Endometrial microvascular endothelial cells (primary cell): ENCODE data around the gene FFAR1. TPM values are rescaled to one million over a fixed set of nuclear protein-coding genes. Genes with fewer than 3 reads are reported as not detected.
"Not testable (repeated sequence)": the region's sequence is repeated elsewhere in the genome, so short reads cannot be mapped to it uniquely, and the experiment has no call there.

Source experiments
- in situ Hi-C: cut with HindIII; loops from 2 replicates; pipeline ENCODE4 v1.10.0; 2017; ENCODE audit warnings: low sequenced_read_pairs, low pct_unique_long_range_greater_than_20kb; ENCODE audit errors: inconsistent ontology term
- total RNA-seq: library from RNA; depleted of rRNA; stranded (reverse); fragments of >200 nt; gene quantifications from one replicate; pipeline ENCODE4 v1.2.3, GENCODE V29; 2015; ENCODE audit errors: inconsistent ontology term

The FFAR1 gene
- total RNA-seq, 1 donor from 2014 or later, result not detected

DNA sequence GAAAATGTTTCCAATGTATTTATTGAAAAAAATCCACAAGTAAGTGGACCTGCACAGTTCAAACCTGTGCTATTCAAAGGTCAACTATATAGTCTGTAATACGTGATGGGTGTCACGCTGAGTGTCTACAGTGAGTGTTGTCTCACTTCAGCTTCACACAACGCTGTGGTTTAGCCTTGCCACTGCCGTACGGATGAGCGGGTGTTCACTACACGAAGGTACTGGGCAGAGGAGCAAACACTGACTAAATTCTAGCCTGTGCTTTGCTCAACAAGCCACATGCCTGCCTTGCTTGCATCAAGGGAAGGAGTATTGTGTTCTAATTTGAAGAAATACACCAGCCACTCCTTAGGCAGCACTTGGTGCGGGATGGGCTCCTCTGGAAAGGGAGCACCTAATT, 7.2 kb downstream of the FFAR1 start:
- in situ Hi-C loops, result no loop called here

DNA sequence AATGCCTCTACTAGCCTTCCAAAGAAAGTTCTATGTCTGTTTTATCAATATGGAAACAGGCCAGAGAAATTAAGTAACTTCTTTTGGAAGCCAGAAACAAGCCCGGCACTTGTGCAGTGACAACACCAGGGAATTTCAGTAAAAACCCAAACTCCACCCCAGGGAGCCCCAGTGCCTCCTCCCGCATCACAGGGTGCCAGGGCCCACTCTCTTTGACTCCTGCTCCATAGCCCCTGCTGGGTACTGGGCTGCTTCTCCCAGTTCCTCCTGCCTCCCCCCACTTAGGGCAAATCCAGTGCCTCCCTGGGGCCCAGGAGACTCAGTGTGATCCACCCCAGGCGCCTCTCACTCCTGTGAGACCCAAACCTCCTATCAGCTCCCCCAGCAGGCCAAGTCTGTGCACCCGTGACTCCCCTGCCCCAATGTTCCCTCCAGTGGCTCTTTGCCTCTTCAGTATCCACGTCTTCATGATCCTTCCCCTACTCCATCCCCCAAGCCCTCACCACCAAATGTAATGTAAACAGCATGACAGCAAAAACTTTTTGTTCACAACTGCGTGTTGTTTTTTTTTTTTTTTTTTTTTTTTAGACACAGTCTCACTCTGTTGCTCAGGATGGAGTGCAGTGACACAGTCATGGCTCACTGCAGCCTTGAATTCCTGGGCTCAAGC, 8.2 kb downstream of the FFAR1 start:
- in situ Hi-C loops, result no loop called here

DNA sequence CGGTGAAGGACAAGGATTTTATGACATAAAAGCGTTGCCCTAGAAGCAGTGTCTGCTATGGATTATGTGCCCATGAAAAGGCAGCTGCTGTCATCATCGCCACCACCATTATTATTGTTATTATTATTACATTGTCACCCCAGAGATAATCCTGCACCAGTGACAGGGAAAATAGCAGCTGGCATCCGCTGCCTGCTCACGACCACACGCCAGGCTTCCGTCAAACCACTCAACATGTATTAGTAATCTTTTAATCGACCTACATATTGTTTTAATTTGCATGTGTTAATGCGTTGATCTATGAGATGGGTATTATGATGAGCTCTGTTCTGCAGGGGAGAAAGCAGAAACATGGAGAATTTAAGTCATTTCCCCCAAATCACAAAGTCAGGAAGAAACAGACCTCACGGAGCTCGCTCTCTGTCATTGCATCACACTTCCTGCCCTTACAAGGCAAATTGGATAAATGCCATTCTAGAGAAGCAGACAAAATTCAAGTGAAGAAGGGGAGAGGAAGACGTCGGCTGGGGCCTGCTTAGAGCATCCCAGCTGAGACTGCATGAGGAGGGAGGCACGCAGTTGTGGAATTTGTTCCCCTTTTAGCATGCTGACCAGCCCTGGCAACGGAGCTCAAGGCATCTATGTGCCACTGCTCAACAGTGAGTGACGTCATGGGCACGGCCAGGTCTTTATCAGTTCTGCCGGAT, 10.3 kb downstream of the FFAR1 start, which contains the start of gene FFAR3:
TSS of gene FFAR3 (plus strand) at position 594 of the 707 bp plus-strand sequence. CDS start 431 bp downstream, outside the sequence.
- in situ Hi-C loops, result no loop called here

DNA sequence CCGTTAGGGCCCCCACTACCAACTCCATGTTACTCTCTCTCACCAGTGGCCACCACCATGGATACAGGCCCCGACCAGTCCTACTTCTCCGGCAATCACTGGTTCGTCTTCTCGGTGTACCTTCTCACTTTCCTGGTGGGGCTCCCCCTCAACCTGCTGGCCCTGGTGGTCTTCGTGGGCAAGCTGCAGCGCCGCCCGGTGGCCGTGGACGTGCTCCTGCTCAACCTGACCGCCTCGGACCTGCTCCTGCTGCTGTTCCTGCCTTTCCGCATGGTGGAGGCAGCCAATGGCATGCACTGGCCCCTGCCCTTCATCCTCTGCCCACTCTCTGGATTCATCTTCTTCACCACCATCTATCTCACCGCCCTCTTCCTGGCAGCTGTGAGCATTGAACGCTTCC, 11.1 kb downstream of the FFAR1 start:
- in situ Hi-C loops, result not testable (repeated sequence)

DNA sequence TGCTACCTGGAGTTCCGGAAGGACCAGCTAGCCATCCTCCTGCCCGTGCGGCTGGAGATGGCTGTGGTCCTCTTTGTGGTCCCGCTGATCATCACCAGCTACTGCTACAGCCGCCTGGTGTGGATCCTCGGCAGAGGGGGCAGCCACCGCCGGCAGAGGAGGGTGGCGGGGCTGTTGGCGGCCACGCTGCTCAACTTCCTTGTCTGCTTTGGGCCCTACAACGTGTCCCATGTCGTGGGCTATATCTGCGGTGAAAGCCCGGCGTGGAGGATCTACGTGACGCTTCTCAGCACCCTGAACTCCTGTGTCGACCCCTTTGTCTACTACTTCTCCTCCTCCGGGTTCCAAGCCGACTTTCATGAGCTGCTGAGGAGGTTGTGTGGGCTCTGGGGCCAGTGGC, 11.7 kb downstream of the FFAR1 start:
- in situ Hi-C loops, result not testable (repeated sequence)

DNA sequence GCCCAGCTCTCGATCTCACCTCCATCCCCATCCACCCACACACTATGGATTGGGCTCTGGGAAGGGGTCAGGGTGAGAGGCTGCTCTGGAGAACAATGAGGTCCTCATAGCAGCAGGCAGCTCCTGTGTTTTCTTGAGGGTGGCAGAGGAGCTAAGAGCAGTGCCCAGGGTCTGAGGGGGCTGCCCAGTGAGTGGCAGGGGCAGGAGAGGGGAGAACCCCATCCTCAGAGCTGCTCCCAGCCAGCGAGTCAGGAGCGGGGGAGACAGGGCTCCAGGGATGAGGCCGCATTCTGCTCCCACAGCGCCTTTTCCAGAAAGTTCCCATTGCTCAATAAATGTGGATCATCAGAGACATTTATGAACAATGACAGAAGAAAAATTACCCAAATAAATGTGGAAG, 12.4 kb downstream of the FFAR1 start:
- in situ Hi-C loops, result not testable (repeated sequence)

DNA sequence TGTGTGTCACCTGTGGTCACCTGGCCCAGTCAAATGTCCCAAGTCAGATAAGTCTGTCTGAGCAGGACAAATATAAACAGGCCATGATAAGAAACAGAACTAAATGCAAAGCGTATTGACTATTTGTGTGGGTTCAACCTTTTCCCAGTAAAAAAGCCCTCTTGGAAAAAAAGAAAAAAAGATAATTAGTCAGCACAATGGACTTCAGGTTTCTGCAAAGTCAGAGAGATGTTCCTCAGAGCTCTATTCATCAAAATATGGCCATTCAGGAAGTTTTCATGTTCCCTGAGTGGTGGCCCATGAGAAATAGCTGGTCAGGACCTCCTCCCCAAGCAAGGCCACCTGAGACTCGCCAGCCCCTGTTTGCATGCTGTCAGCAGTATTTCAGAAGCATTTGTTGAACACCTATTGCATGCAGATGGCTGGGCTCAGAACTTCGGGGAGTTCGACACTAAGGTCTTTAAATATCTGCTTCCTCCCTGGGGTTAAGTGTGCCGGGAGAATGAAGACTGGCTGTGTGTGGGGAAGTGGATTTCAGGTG, 13.2 kb downstream of the FFAR1 start:
- in situ Hi-C loops, result no loop called here

DNA sequence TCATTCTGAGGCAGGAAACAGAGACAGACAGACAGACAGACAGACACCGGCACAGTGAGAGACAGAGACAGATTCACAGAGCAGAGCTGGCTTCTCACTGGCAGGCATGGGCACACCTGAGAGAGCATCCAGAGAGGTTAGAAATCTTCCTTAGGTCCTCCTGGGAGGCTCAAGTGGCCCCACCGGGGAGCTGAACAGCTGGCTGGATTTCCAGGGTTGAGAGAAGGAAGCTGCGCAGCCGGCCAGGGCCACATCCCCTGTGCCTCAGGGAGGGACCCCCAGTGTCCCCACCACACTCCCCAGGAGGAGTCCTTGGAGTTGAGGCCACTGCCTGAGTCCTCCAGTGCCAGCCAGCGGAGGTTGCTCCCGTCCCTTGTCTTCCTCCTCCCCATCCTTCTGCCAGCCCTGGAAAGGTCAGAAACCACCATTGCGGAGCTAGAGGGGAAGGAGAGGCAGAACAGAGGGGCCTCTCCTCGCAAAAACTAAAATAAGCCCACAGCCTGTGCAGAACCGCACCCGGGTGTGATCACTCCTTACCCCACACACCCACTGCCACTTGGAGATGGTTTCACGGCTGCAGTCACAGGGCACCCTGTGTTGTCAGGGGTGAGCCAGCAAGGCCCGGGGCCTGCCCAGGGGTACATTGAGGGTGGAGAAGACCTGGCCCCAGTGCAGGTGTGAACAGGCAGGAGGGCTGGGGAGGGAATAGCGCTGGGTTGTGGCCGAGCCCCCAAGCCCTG, 14.7 kb downstream of the FFAR1 start:
- in situ Hi-C loops, result no loop called here

DNA sequence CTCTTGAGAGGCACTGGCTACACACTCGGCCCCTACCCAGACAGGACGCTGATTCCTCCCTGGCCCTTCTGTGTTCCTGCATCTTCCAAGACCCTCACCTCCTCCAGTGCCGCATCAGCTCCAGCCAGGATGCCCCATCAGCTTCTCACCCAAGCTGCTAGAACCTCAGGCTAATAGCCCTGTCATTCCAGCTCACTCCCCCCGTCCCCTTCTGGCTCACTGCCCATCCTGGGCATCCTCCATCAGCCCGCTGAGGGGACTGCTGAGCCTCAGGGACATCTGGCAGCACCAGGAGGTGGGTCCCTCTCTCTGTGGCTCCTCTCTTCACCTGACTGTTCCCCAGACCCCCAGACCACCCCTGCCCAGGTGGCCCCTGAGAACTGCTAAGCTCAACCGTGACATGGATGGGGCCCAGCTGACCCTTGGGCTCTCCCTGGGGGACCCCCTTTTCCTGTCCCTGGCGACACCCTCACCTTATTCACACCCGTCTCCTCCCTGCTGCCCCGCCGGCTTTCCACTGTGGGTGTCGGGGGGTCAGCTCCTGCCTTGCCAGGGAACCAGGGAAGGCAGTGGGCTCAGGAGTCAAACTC, 15.4 kb downstream of the FFAR1 start:
- in situ Hi-C loops, result no loop called here

DNA sequence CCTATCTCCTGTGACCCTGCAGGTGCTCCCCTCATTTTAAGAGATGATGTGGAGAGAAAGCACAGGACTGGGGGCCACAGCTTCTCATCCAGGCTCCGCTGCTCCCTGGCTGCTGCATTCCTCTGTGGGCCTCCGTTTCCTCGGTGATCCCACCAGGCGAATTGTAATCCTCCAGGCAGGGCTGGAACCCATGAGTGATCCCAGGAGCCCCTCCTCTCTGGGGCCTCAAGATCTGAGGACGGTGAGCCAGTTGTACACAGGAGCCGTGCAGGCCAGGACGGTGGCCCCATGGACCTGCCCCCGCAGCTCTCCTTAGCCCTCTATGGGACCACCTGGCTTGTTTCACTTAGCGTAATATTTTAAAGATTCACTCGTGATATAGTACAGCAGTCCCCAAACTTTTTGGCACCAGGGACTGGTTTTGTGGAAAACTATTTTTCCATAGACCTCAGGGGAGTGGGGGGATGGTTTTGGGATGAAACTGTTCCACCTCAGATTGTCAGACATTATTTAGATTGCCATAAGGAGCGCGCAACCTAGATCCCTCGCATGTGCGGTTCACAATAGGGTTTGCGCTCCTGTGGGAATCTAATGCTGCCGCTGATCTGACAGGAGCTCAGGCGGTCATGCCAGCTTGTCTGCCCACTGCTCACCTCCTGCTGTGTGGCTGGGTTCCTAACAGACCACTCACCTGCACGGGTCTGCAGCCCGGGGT, 16.2 kb downstream of the FFAR1 start:
- in situ Hi-C loops, result no loop called here

DNA sequence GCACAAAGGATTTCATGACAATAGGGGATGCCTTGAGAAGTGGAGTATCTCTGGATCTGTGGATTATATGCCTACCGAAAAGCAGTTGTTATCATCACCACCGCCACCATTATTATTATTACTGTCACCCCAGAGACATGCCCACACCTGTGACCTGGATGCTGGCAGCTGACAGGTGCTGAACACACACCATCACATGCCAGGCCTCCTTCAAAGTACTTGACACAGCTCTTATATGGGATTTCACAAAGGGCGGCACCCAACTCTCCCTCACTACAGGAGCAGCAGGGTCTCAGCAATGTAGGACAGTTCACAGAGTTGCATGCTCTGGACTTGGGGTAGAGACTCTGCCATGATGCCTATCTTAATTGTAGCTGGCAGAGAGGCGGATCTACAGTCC, 17.6 kb downstream of the FFAR1 start:
- in situ Hi-C loops, result no loop called here

DNA sequence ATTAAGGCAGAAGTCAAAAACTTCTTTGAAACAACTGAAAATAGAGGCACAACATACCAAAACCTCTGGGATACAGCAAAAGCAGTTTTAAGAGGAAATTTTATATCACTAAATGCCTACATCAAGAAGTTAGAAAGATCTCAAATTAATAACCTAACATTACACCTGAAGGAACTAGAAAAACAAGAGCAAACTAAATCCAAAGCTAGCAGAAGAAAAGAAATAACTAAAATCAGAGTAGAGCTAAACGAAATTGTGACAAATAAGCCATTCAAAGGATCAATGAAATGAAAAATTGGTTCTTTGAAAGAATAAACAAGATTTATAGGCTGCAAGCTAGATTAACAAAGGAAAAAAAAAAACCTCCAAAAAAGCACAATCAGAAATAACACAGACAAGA, 20.7 kb downstream of the FFAR1 start:
- in situ Hi-C loops, result no loop called here

DNA sequence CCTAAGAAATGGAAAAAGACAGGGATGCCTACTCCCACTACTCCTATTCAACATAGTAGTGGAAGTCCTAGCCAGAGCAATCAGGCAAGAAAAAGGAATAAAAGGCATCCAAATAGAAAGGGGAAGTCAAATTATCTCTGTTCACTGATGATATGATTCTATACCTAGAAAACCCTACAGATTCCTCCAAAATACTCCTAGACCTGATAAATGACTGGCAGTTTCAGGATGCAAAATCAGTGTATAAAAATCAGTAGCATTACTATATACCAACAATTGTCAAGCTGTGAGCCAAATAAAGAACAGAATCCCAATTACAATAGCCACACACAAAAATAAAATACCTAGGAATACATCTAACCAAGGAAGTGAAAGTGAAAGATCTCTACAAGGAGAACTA, 21.8 kb downstream of the FFAR1 start:
- in situ Hi-C loops, result no loop called here

DNA sequence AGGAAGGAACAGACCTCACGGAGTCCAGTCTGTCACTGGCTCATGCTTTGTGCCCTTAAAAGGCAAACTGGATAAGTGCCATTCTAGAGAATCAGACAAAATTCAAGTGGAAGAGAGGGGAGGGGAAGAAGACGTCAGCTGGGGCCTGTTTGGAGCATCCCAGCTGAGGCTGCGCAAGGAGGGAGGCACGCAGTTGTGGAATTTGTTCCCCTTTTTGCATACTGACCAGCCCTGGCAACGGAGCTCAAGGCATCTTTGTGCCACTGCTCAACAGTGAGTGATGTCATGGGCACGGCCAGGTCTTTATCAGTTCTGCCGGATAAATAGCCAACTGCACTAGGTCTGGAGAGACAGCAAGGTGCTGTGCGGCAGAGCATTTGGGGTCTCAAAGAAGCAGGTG, 23.0 kb downstream of the FFAR1 start, which contains the start of gene GPR42:
TSS of gene GPR42 (plus strand) at position 347 of the 400 bp plus-strand sequence. CDS start 292 bp downstream, outside the sequence.
- in situ Hi-C loops, result no loop called here

DNA sequence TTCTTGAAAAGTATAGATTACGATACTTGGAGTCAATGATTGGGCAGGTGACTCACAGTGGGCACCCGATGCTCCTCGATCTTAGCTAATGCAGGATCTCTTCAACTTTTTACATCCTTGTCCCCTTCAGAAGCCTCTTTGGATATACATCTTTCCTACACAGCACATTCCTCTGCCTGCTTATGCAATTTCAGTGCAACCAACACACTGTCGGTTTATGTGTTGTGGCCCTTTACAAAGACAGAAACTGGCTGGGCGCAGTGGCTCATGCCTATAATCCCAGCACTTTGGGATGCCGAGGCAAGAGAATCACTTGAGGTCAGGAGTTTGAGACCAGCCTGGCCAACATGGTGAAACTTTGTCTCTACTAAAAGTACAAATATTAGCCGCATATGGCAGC, 25.8 kb downstream of the FFAR1 start:
- in situ Hi-C loops, result no loop called here

DNA sequence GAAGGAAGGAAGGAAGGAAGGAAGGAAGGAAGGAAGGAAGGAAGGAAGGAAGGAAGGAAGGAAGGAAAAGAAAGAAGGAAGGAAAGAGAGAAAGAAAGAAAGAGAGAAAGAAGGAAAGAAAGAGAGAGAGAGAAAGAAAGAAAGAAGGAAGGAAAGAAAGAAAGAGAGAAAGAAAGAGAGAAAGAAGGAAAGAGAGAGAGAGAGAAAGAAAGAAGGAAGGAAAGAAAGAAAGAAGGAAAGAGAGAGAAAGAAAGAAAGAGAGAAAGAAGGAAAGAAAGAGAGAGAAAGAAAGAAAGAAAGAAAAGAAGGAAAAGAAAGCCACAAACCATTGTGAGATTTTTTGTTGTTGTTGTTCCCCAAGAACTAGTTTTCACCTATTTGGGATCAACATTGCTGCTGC, 26.3 kb downstream of the FFAR1 start:
- in situ Hi-C loops, result not testable (repeated sequence)

DNA sequence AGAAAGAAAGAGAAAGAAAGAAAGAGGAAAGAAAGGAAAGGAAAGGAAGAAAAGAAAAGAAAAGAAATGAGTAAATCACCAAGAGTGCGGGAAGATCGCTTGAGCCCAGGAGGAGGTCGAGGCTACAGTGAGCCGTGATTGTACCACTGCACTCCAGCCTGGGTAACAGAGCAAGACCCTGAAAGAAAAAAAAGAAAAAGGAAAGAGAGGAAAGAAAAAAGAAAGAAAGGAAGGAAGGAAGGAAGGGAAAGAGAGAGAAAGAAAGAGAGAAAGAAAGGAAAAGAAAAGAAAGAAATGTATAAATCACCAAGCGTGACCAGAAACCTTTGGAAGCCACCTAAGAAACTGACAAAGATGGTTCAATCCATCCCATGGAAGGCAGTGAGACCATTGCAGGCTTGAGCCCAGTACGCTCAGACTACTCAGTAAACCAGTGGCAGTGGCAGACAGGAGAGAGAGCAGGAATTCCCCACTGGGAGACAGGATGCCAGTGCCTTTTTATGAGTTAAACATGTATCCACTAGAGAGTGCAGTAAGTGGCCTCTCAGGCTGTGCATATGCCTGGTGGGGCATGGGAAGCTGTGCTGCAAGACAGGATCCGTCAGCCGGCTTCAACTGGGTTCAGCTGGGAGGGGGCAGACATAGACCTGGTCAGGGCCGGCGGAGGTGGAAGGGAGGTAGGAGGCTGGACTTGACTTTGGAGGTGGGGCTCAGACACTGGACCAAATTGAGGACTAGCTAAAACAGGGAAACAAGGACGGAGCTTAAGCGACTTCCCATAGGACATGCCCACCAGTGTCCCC, 28.0 kb downstream of the FFAR1 start:
- in situ Hi-C loops, result no loop called here

DNA sequence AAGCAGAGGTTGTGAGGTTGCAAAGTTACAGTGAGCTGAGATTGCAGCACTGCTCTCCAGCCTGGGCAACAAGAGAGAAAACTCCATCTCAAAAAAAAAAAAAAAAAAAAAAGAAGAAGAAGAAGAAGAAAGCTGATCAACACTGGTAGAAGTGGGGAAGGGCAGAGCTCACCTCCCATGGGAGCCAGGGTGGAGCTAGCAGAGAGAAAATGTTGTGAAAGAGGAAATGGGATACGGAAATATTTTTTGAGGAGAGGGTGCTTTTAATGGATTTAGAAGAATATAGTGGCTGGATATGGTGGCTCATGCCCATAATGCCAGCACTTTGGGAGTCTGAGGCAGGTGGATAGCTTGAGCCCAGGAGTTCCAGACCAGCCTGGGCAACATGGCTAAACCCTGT, 30.0 kb downstream of the FFAR1 start:
- in situ Hi-C loops, result no loop called here
